HG03060 (cell line): ENCODE results near the gene RGS3.

ENCODE experiments used
- ATAC-seq: cut with Tn5 transposase; IDR thresholded peaks from one replicate; pipeline ENCODE4 v1.9.1; 2021; ENCODE audit warnings: low read depth, moderate number of reproducible peaks; ENCODE audit not compliant: unreplicated experiment

RGS3 gene

DNA sequence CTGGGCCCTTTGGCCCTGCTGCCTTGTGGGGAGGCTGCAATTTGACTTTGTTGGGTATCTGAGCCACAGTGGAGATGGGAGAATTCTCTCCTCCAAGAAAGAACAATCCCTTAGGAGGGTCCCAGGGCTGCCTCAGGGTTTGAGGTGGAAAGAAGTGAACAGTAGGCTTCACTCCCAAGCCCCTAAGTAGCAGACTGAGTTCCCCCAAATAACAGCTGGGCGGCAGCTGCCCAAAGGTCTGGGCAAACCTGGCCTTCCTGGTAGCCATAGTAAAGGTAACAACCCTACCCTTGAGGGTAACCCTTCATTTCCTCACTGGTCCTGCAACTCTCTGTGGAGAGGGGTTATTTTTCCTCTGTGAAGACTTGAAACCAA is 746 bp downstream of the RGS3 start:
- no peak for ATAC-seq

- no peak for ATAC-seq
Measured at GRCh38 chr9:113465599-113466140, 2.1 kb downstream of the RGS3 start.

DNA sequence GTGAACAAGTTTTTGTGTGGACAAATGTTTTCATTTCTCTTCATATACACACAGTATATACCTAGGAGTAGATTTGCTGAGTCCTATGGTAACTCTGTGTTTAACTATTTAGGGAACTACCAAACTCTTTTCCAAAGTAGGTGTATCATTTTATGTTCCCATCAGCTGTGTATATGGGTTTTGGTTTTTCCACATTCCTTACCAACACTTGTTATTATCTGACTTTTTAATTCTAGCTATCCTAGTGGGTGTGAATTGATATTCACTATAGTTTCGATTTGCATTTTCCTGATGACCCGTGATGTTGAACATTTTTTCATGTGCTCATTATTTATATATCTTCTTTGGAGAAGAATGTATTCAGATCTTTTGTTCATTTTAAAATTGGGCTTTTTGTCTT is 3.7 kb downstream of the RGS3 start:
- no peak for ATAC-seq

DNA sequence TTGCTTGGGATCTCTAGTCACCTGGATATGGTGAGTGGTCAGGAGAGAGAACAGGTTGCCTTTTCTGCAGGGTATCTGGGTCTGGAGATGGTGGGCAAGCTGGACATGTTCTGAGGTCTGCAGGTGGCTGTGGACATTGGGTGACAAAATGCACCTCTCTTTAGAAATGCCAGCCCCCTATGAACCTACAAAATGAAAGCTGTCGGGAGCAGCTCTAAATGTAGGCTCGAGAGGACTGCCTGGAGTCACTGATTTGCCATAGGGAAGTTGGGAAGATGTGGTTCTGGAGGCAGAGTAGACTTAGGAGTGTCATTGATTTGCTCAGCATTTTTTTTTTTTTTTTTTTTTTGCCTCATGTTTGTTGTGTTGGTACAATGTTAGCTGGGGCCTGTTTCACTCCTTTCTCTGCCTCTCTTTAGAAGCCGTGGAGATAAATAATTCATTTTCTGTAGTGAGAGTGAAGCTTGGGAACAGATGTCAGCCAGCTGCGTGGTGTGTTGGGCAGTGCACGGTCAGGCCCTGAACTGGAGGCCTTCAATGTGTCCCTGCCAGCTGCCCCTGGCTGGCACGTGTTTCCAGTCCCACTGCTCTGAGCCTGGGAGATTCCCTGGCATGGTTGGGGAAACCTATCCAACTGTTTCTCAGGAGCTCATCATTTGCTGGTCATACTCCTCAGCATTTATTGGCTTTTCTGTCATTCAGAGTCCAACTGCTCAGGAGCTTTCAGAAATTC is 5.4 kb downstream of the RGS3 start:
- ATAC-seq, result no peak

DNA sequence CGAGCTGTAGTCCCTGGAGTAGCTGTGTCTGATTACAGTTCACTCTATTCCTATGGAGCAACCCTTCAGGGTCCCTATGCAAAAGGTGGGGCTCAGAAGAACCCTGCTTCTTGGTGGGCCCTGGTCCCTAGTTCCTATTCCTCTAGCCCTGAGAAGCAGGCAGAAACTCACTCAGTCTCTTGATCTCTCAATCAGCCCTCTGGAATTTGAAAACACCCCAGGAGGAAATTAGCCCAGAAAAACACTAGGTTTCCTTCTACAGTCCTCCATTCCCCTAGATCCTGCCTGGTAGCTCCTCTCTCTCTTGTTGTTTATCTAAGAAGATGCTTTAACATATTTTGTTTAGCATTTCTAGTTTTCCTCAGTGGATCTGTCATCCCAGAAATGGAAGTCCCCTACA is 7.6 kb downstream of the RGS3 start:
- ATAC-seq, result no peak

GRCh38 chr9:113471566-113471965 is 8.0 kb downstream of the RGS3 start:
- ATAC-seq, result no peak

- no peak for ATAC-seq
Measured at GRCh38 chr9:113472199-113472598, 8.7 kb downstream of the RGS3 start.

DNA sequence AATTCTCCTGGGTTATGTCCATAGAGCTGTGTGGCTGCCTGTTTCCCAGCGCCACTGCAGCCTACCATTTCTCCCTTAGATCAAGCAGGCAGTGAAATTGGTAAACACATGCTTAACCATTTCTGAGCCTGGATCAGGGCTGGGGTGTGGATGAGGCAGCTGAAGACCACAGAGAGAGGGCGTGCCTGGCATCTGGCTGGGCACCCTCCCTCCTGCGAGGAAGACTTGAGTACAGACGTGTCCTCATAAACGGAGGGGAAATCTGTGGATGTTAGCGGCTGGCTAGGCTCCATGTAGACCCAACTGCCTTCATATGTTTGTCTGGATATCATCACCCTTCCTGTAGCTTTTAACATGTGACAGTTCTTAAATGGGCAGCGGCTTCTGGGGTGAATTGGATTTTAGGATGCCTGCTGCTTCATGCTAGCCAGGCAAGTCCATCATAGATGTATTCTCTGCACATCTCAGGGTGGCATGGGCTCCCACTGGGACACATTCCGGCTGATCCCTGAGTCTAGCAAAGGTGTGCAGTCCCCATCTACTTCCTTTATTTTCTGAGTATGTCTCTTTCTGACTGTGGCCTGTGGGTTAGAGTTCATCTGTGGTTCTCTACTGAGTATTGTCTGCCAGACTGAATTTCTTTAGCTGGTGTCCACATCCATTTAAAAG is 11.0 kb downstream of the RGS3 start:
- no peak for ATAC-seq

GRCh38 chr9:113475031-113475430 is 11.5 kb downstream of the RGS3 start:
- no peak for ATAC-seq

- no peak for ATAC-seq
Measured at GRCh38 chr9:113475992-113476391, 12.5 kb downstream of the RGS3 start.

- ATAC-seq, result no peak
Measured at GRCh38 chr9:113476511-113476916, 13.0 kb downstream of the RGS3 start.

DNA sequence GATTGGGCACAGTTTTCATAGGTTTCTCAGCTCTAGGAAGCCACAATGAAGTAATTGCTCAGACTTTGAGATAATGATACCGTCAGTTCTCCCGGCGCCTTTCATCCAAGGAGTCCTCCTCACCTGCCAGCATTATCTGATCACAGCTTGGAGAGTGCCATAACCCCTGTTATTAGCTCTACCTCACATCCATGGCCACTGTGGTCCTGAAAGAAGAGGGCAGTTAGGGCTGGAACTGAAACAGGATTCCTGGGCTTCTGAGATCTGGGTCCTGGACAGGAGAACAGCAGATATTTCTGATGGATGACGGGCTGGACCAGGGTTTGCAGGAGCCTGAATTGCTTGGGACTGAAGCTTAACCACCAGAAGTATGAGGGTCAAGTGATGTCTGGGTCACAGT is 13.5 kb downstream of the RGS3 start:
- no peak for ATAC-seq

GRCh38 chr9:113477661-113478060 is 14.1 kb downstream of the RGS3 start:
- ATAC-seq, result no peak

- ATAC-seq, result no peak
Measured at GRCh38 chr9:113479174-113479621, 15.7 kb downstream of the RGS3 start.

DNA sequence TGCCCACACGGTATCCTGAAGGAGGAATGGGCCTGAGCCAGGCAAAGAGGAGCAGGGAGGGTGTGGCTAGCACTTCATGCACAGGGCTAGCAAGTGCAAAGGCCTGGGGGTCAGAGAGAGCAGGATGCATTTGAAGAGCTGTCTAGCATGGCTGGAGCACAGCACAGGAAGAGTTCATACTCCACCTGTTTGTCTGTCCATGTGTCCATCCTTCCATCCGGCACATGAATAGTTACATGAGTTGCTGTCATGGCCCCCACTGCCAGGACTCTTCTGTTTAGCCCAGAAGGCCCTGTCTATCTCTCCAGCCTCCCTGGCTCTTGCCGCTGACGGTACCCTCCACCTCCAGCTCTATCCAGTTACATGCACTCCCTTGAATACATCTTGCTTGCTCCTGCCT is 17.1 kb downstream of the RGS3 start:
- no peak for ATAC-seq

GRCh38 chr9:113481176-113481787 is 17.8 kb downstream of the RGS3 start:
- no peak for ATAC-seq

GRCh38 chr9:113482341-113482740 is 18.8 kb downstream of the RGS3 start:
- ATAC-seq, result no peak

DNA sequence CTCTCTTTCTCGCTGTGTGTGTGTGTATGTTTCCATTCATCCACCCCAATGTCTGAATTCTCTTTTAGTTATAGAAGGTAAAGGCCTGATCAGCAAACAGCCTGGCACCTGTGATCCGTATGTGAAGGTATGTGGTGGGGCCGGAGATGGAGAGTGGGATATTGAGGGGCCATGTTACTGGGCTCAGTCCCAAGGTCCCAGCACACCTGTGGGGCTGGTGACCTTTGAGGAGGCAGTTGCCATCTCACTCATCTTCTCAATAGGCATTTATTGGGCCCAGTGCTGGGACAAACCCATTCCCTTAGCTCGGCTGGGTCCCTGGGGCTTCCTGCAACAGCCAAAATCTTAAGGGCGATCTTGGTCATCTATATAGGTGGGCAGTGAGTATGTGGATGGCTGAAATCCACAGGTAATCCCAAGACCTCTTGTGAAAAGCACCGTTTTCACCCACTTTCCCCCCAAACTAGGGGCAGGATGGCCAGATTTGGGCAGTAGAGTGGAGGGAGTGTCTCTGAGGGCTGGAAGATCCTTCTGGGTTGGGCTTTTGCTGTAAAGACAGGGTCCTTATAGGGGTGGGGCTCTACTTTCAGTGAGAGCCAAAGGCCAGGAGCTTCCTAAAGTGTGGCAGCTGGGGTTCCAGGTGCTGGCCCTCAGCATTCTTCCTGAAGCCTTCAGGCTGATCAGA is 19.6 kb downstream of the RGS3 start:
- ATAC-seq, result no peak

DNA sequence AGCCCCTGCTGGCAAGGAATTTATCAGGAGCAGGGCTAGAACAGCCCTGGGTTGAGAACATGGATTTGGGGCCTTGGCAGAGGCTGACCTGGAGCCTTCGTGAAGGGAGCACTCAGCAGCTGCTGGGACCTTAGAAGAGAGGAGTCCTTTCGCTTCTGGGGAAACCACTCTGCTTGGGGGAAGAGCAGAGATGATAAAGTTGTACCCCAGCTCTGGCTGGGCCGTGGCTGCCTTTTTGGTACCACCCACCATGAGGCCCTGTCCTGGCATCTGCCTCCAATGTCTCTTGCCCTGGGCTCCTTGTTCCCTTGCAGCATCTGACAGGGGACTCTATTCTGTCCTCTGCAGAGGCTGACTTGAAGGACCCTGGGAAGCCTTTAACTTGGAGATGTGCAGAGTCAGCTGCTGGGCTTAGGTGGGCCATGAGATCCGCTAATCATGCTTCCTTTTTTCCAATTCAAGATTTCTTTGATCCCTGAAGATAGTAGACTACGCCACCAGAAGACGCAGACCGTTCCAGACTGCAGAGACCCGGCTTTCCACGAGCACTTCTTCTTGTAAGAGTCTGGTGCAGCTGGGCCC is 20.2 kb downstream of the RGS3 start:
- ATAC-seq, result no peak

DNA sequence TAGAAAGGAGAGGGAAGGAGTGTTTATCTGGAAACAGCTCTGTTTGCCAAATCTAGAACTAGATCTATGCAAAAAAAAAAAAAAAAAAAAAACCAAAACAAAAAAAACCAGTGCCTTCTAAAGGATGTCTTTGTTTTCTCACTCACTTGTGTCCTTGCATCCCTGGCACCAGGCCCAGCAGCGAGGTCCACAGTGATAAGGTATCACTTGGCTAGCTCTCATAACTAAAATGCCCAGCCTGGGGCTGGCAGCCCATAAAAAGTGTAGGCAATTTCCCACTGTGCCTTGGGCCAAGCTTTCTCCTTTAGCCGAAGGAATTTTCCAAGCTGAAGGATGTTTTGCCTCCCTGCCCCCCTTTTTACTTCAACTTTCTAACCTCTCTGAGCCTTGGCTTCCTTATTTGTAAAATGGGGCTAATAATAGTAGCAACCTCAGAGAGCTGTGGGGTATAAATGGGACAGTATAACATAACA is 20.8 kb downstream of the RGS3 start:
- no peak for ATAC-seq

DNA sequence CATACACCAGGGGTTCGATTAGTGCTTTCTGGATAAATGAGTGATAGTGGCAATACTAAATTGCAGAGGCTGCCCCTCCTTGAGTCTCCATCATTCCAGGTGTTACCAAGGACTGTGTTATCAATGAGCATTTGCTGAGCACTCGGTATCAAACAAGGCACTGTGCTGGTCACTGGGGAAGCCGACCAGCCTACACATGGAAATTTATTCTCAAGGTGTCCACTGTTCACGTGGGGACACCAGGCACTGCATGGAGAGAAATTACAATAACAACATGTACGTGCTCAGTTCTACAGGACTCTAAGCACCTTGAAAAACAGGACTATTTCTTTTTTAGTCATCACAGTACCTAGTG is 22.2 kb downstream of the RGS3 start:
- ATAC-seq, result no peak
